HepG2 (cell line): Measurements from ENCODE around the gene LITAF. TPM values are rescaled to one million over a fixed set of nuclear protein-coding genes. Genes with fewer than 3 reads are reported as not detected.

Experiments
- ATAC-seq: fragments of 200-7000 bp; cut with Tn5 transposase; 3 replicates; pipeline ENCODE4 v1.9.1; 2020; ENCODE audit warnings: mild to moderate bottlenecking, moderate library complexity
- BruUV-seq: library from RNA; stranded (reverse); fragments of 400-500 nt; replicated peaks from 2 replicates; lab custom pipeline; 2021; lab: Mats Ljungman, UMichigan
- CTCF ChIA-PET: fragments of 300-600 bp; formaldehyde crosslinking; extraction: SDS; loops from one replicate; lab custom pipeline; 2021; ENCODE audit warnings: low total read pairs, inconsistent platforms, low intra/inter-chr PET ratio; lab: Yijun Ruan, JAX
- POLR2A ChIA-PET: fragments of 350-600 bp; sonication (Branson Sonifier 250); formaldehyde crosslinking; loops from one replicate; lab custom pipeline; 2020; ENCODE audit warnings: antibody characterized with exemption, inconsistent platforms; lab: Yijun Ruan, JAX
- DNase-seq: peaks from one replicate; pipeline ENCODE4 v3.0.0-alpha.2; 2015; ENCODE audit warnings: low spot score
- FAIRE-seq: peaks from 3 replicates; lab custom pipeline; 2011; peaks lifted over from hg19 to GRCh38; lab: Jason Lieb, UNC
- H2AFZ ChIP-seq: one replicate; pipeline ENCODE4 v1.6.1; 2011; ENCODE audit warnings: low read length, inconsistent platforms
- H3K27ac ChIP-seq: fragments of 300-600 bp; 3 replicates; pipeline ENCODE4 v1.8.0; 2011; ENCODE audit warnings: mixed run types, mild to moderate bottlenecking, mixed read lengths, low read length, inconsistent platforms; ENCODE audit not compliant: insufficient read depth; ENCODE audit errors: extremely low read length
- H3K27me3 ChIP-seq, 2 experiments: fragments of 200-600 bp in 1 of 2; 2 replicates in 1 of 2; 3 replicates in 1 of 2; pipeline versions ENCODE4 v1.6.0 to v1.8.0; 2011; ENCODE audit warnings: low read length in 2 of 2, mild to moderate bottlenecking in 2 of 2, moderate library complexity in 2 of 2, inconsistent platforms in 1 of 2; ENCODE audit not compliant: insufficient read depth in 2 of 2, control insufficient read depth in 1 of 2
- H3K36me3 ChIP-seq, 2 experiments: fragments of 200-600 bp in 1 of 2; replicated peaks in 1 of 2; 2 replicates in 1 of 2; 3 replicates in 1 of 2; pipeline versions ENCODE4 v1.5.1 to v1.8.0; 2011; ENCODE audit warnings: low read length in 2 of 2, inconsistent platforms in 1 of 2; ENCODE audit not compliant: insufficient read depth in 2 of 2, control insufficient read depth in 1 of 2
- H3K4me1 ChIP-seq: 2 replicates; pipeline ENCODE4 v1.5.1; 2012; ENCODE audit warnings: low read length, inconsistent platforms; ENCODE audit not compliant: insufficient read depth
- H3K4me2 ChIP-seq: 2 replicates; pipeline ENCODE4 v1.6.0; 2011; ENCODE audit warnings: low read depth, low read length, inconsistent platforms
- H3K4me3 ChIP-seq, 3 experiments: fragments of 200-600 bp in 1 of 3; sonication (generic), shearing (Covaris generic) in 1 of 3; replicated peaks in 1 of 3; 2 replicates each; pipeline ENCODE4 v1.5.1; 2011 to 2016; ENCODE audit warnings: low read length in 3 of 3, inconsistent platforms in 2 of 3, low read depth in 2 of 3, mild to moderate bottlenecking in 2 of 3, control low read depth in 1 of 3, mixed read lengths in 1 of 3; ENCODE audit not compliant: insufficient read depth in 1 of 3
- H3K79me2 ChIP-seq: one replicate; pipeline ENCODE4 v1.6.1; 2011; ENCODE audit warnings: low read length, inconsistent platforms; ENCODE audit not compliant: insufficient read depth
- H3K9ac ChIP-seq: 2 replicates; pipeline ENCODE4 v1.6.0; 2011; ENCODE audit warnings: mild to moderate bottlenecking, low read depth, low read length, inconsistent platforms; ENCODE audit not compliant: insufficient read depth
- H3K9me3 ChIP-seq: 2 replicates; pipeline ENCODE4 v1.5.1; 2012; ENCODE audit warnings: mild to moderate bottlenecking, low read length
- H4K20me1 ChIP-seq: 2 replicates; pipeline ENCODE4 v1.6.0; 2011; ENCODE audit warnings: inconsistent platforms, mild to moderate bottlenecking, low read length, moderate library complexity; ENCODE audit not compliant: insufficient read depth
- ZNF704 ChIP-seq: sonication (generic); formaldehyde crosslinking; IDR thresholded peaks from 2 replicates; pipeline ENCODE4 v1.8.1; 2023; ENCODE audit warnings: mild to moderate bottlenecking, inconsistent platforms, moderate library complexity, missing genetic modification reagents, borderline replicate concordance
- ZNF770 ChIP-seq: sonication (generic); formaldehyde crosslinking; IDR thresholded peaks from 2 replicates; pipeline ENCODE4 v1.5.0; 2020; ENCODE audit warnings: mild to moderate bottlenecking, missing genetic modification reagents
- WGBS: methylation state at CpG from one replicate; pipeline ENCODE4 v1.1.6; 2017; ENCODE audit warnings: low lambda C conversion rate; 5-methylcytosine and 5-hydroxymethylcytosine counted together
- in situ Hi-C: cut with HindIII; loops from 2 replicates; pipeline ENCODE4 v1.10.0; 2017; ENCODE audit warnings: low pct_unique_long_range_greater_than_20kb; ENCODE audit not compliant: extremely low pct_ligation_motif_present
- intact Hi-C: fragments of 100-400 bp; cut with micrococcal nuclease; formaldehyde crosslinking; loops from one replicate; pipeline ENCODE4 v1.10.0; 2022; ENCODE audit not compliant: unreplicated experiment
- polyA plus RNA-seq, 8 experiments: library from polyadenylated mRNA; depleted of rRNA in 3 of 8; stranded (reverse) in 7 of 8; unstranded in 1 of 8; fragments of >200 nt; fragmentation: Illumina TruSeq in 4 of 8; extraction: Trizol in 4 of 8; gene quantifications; 2 replicates each; pipeline versions ENCODE4 v1.2.1 to v1.2.3, GENCODE V29; 2011 to 2016; ENCODE audit warnings: low read depth in 4 of 8, missing spikeins in 1 of 8, mixed read lengths in 1 of 8; ENCODE audit not compliant: insufficient read depth in 1 of 8
- total RNA-seq, 5 experiments: library from RNA; depleted of rRNA; stranded (reverse); fragments of >200 nt; fragmentation: Illumina TruSeq; extraction: Trizol; gene quantifications; 2 replicates each; pipeline ENCODE4 v1.2.3, GENCODE V29; 2016; ENCODE audit warnings: low read depth in 1 of 5

The LITAF gene
- total and polyA plus RNA-seq, 2 of the 13 experiments (the other 11 are each of a cell fraction or from before 2014, with no cell fraction given): 80.1 to 141 TPM

GRCh38 chr16:11624636-11625607 is 38.2 kb upstream of the LITAF start:
- H3K9me3 ChIP-seq: no peaks in the 10 kb centered on the region
- H3K4me1 ChIP-seq: peaks cover 42% of the 10 kb centered on the region
- ATAC-seq (no peak), DNase-seq (no peak), FAIRE-seq (no peak)
- H3K36me3 ChIP-seq: no peaks in the 10 kb centered on the region
- 71% methylated on average over 16 of the region's 16 CpGs for WGBS
- in situ Hi-C loops (no loop called here), intact Hi-C loops (no loop called here)
- TF ChIP-seq ZNF704 (CRISPR knock-in tag) (no peak), ZNF770 (0 out of 2 replicates have a peak, but pooled peaks have one; percentile 23)
- H3K4me2 ChIP-seq: no peak overlapping the region
- no peaks in the 10 kb centered on the region for H3K79me2 ChIP-seq
- POLR2A ChIA-PET: interaction anchor here (1.4 kb wide), 1 partner anchor 10 kb away, joined by 3 read pairs; no protein-coding TSS in a partner anchor
- H2AFZ ChIP-seq: no peak overlapping the region
- no peak overlapping the region for H3K27ac ChIP-seq
- H3K4me3 ChIP-seq: no peak overlapping the region
- peaks cover 2 to 5% of the 10 kb centered on the region in 2 experiments; a peak in 3 of 5 replicates for H3K27me3 ChIP-seq
- no peak overlapping the region for H3K9ac ChIP-seq
- no peaks in the 10 kb centered on the region for H4K20me1 ChIP-seq
- CTCF ChIA-PET: no interaction called here
- BruUV-seq: no TSS peak
